K562 (cell line): Measurements from ENCODE around the gene ZFP36. TPM values are rescaled to one million over a fixed set of nuclear protein-coding genes. Genes with fewer than 3 reads are reported as not detected.

Source experiments
- ASH1L ChIP-seq: fragments of 450-650 bp; IDR thresholded peaks from 2 replicates; pipeline ENCODE4 v1.6.1; 2018; ENCODE audit warnings: borderline replicate concordance, mild to moderate bottlenecking, low read depth; ENCODE audit not compliant: partially characterized antibody
- ETS1 ChIP-seq: conservative IDR thresholded peaks from 2 replicates; pipeline ENCODE4 v1.6.1; 2011; ENCODE audit warnings: low read depth, mild to moderate bottlenecking, low read length; ENCODE audit not compliant: control insufficient read depth
- FOSL1 ChIP-seq: fragments of 200-800 bp; sonication (Bioruptor generic); conservative IDR thresholded peaks from 2 replicates; pipeline ENCODE4 v1.6.1; 2016; ENCODE audit warnings: missing genetic modification characterization, missing compliant biosample characterization
- FOXA1 ChIP-seq: fragments of 450-650 bp; IDR thresholded peaks from 2 replicates; pipeline ENCODE4 v1.6.1; 2016; ENCODE audit warnings: mild to moderate bottlenecking, borderline replicate concordance
- FOXK2 ChIP-seq, 2 experiments: fragments of 450-650 bp; IDR thresholded peaks in 1 of 2; conservative IDR thresholded peaks in 1 of 2; 2 replicates each; pipeline ENCODE4 v1.6.1; 2016; ENCODE audit warnings: low read depth in 2 of 2, mild to moderate bottlenecking in 1 of 2
- HMGN3 ChIP-seq: IDR thresholded peaks from 2 replicates; pipeline ENCODE4 v1.6.1; 2011; ENCODE audit warnings: borderline replicate concordance, low read depth, mild to moderate bottlenecking, mixed read lengths, low read length; ENCODE audit not compliant: insufficient read length; ENCODE audit errors: extremely low read depth
- HNRNPL ChIP-seq: fragments of 200-400 bp; formaldehyde crosslinking; IDR thresholded peaks from 2 replicates; pipeline ENCODE4 v1.6.1; 2017; ENCODE audit warnings: low read depth, mild to moderate bottlenecking, low read length
- ILK ChIP-seq: fragments of 450-650 bp; IDR thresholded peaks from 2 replicates; pipeline ENCODE4 v1.6.1; 2016; ENCODE audit warnings: missing genetic modification characterization, low read depth, mild to moderate bottlenecking, missing compliant biosample characterization, moderate library complexity, borderline replicate concordance
- KLF10 ChIP-seq: fragments of 250-450 bp; sonication (Bioruptor Pico); IDR thresholded peaks from 2 replicates; pipeline ENCODE4 v1.6.1; 2021; ENCODE audit warnings: matching md5 sums
- MTF1 ChIP-seq: fragments of 250-450 bp; sonication (Bioruptor Pico); IDR thresholded peaks from 2 replicates; pipeline ENCODE4 v1.9.0; 2021; ENCODE audit warnings: moderate library complexity, mild to moderate bottlenecking, inconsistent platforms, borderline replicate concordance
- MXI1 ChIP-seq: IDR thresholded peaks from 2 replicates; pipeline ENCODE4 v1.6.1; 2011; ENCODE audit warnings: low read depth, mild to moderate bottlenecking, improper control_type of control experiment, low read length
- NR2C1 ChIP-seq, 2 experiments: fragments of 450-650 bp; IDR thresholded peaks; 2 replicates each; pipeline ENCODE4 v1.6.1; 2017; ENCODE audit warnings: mild to moderate bottlenecking in 2 of 2, antibody characterized with exemption in 1 of 2, inconsistent platforms in 1 of 2, missing compliant biosample characterization in 1 of 2, missing genetic modification characterization in 1 of 2
- RFX5 ChIP-seq: IDR thresholded peaks from 2 replicates; pipeline ENCODE4 v1.6.1; 2011; ENCODE audit warnings: low read depth, mild to moderate bottlenecking, improper control_type of control experiment, low read length
- RHOXF2B ChIP-seq: fragments of 250-450 bp; sonication (Bioruptor Pico); conservative IDR thresholded peaks from 2 replicates; pipeline ENCODE4 v1.5.1; 2021
- TAL1 ChIP-seq: fragments of 450-650 bp; IDR thresholded peaks from 2 replicates; pipeline ENCODE4 v1.6.1; 2016; ENCODE audit warnings: mild to moderate bottlenecking
- ZBTB8A ChIP-seq: fragments of 450-650 bp; IDR thresholded peaks from 2 replicates; pipeline ENCODE4 v1.6.1; 2018; ENCODE audit warnings: mild to moderate bottlenecking, moderate library complexity; ENCODE audit not compliant: partially characterized antibody
- ZNF143 ChIP-seq: sonication (generic); formaldehyde crosslinking; IDR thresholded peaks from 2 replicates; pipeline ENCODE4 v1.9.0; 2022; ENCODE audit warnings: mild to moderate bottlenecking, missing genetic modification reagents
- ZNF282 ChIP-seq: sonication (generic); formaldehyde crosslinking; IDR thresholded peaks from 2 replicates; pipeline ENCODE4 v1.8.1; 2023; ENCODE audit warnings: missing genetic modification reagents
- ZNF445 ChIP-seq: fragments of 250-450 bp; sonication (Bioruptor Pico); IDR thresholded peaks from 2 replicates; pipeline ENCODE4 v1.4.0; 2020; ENCODE audit warnings: low read depth, mild to moderate bottlenecking, moderate library complexity
- ZNF449 ChIP-seq: fragments of 250-450 bp; sonication (Bioruptor Pico); IDR thresholded peaks from 2 replicates; pipeline ENCODE4 v1.8.0; 2022; ENCODE audit warnings: moderate library complexity, mild to moderate bottlenecking, inconsistent platforms
- ZNF76 ChIP-seq: fragments of 250-450 bp; sonication (Bioruptor Pico); IDR thresholded peaks from 2 replicates; pipeline ENCODE4 v1.4.0; 2020; ENCODE audit warnings: mild to moderate bottlenecking, moderate library complexity, borderline replicate concordance
- polyA plus RNA-seq, 8 experiments: library from polyadenylated mRNA; depleted of rRNA in 4 of 8; stranded (reverse) in 5 of 8; unstranded in 3 of 8; fragments of >200 nt; fragmentation: Nextera tagmentation in 2 of 8; fragmentation: Illumina TruSeq in 1 of 8; extraction: Ambion mirVana in 2 of 8; extraction: Trizol in 1 of 8; gene quantifications; 2 replicates each; pipeline versions ENCODE4 v1.2.1 to v1.2.3, GENCODE V29; 2011 to 2014; ENCODE audit warnings: inconsistent platforms in 1 of 8, missing spikeins in 1 of 8
- total RNA-seq, 7 experiments: library from RNA; depleted of rRNA in 6 of 7; stranded (reverse); fragments of >200 nt in 6 of 7; fragmentation: Illumina TruSeq in 2 of 7; extraction: Trizol in 2 of 7; gene quantifications; 2 replicates each; pipeline versions ENCODE4 v1.2.1 to v1.2.3, GENCODE V29; 2011 to 2021; ENCODE audit warnings: low replicate concordance in 1 of 7
- TF ChIP-seq, protein P1 (sequence below): fragments of 450-650 bp; formaldehyde crosslinking; IDR thresholded peaks from 2 replicates; pipeline ENCODE4 v1.4.0; 2020; ENCODE audit warnings: mild to moderate bottlenecking, moderate library complexity
- TF ChIP-seq, protein P2 (sequence below): fragments of 250-450 bp; sonication (Bioruptor Pico); IDR thresholded peaks from 2 replicates; pipeline ENCODE4 v1.5.0; 2021

Gene ZFP36
- total and polyA plus RNA-seq, 9 of the 15 experiments (the other 6 are each of a cell fraction or from before 2014, with no cell fraction given): 1.0 to 20.1 (median 3.5) TPM

- no peak for TF ChIP-seq ZNF449 (CRISPR knock-in tag)
- no peak for TF ChIP-seq HNRNPL
- no peak for TF ChIP-seq HMGN3
- no peak for TF ChIP-seq ZNF76 (CRISPR knock-in tag)
- TF ChIP-seq, protein P1, sequence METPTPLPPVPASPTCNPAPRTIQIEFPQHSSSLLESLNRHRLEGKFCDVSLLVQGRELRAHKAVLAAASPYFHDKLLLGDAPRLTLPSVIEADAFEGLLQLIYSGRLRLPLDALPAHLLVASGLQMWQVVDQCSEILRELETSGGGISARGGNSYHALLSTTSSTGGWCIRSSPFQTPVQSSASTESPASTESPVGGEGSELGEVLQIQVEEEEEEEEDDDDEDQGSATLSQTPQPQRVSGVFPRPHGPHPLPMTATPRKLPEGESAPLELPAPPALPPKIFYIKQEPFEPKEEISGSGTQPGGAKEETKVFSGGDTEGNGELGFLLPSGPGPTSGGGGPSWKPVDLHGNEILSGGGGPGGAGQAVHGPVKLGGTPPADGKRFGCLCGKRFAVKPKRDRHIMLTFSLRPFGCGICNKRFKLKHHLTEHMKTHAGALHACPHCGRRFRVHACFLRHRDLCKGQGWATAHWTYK (CRISPR knock-in tag): no peak
- TF ChIP-seq ETS1: peak; percentile 79
- no peak for TF ChIP-seq FOXA1
- TF ChIP-seq ILK: no peak
- no peak for TF ChIP-seq KLF10 (CRISPR knock-in tag)
- TF ChIP-seq MTF1: no peak
- TF ChIP-seq RFX5: no peak
- TF ChIP-seq FOXK2 (conservative IDR thresholded peaks at IDR 0.05 in 1 of 2, IDR thresholded peaks at IDR 0.05 in 1 of 2; ENCODE audit: low read depth in 2 of 2): 0 out of 4 replicates have a peak, but pooled peaks of 1 of the 2 experiments have one; percentile 25
- TF ChIP-seq TAL1: no peak
- TF ChIP-seq FOSL1: 0 out of 2 replicates have a peak, but pooled peaks have one; percentile 19
- TF ChIP-seq ZNF282: no peak
- TF ChIP-seq ZNF143 (CRISPR knock-in tag): peak; percentile 53; the same call in 1 of the 2 replicates
- no peak for TF ChIP-seq RHOXF2B (CRISPR knock-in tag)
- TF ChIP-seq MXI1: peak; percentile 81; the same call in 1 of the 2 replicates
- TF ChIP-seq ASH1L: peak; percentile 46
- TF ChIP-seq, protein P2, sequence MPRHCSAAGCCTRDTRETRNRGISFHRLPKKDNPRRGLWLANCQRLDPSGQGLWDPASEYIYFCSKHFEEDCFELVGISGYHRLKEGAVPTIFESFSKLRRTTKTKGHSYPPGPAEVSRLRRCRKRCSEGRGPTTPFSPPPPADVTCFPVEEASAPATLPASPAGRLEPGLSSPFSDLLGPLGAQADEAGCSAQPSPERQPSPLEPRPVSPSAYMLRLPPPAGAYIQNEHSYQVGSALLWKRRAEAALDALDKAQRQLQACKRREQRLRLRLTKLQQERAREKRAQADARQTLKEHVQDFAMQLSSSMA (CRISPR knock-in tag): peak; percentile 99
- TF ChIP-seq ZBTB8A: no peak
- TF ChIP-seq ZNF445 (CRISPR knock-in tag): no peak
- TF ChIP-seq NR2C1 (IDR thresholded peaks at IDR 0.05): peak; percentile 95
- TF ChIP-seq NR2C1 (tag; IDR thresholded peaks at IDR 0.05): peak; percentile 97
Observed at GRCh38 chr19:39445196-39446111, 38.8 kb downstream of the ZFP36 start, which contains the start of gene SUPT5H (continued).
